Neuronal stem cell (in vitro differentiated cells): ENCODE measurements around the gene FAM83F.
"Not testable (repeated sequence)": the region's sequence is repeated elsewhere in the genome, so short reads cannot be mapped to it uniquely, and the experiment has no call there.

Experiments
- DNase-seq: peaks from one replicate; pipeline ENCODE4 v3.0.0-alpha.2; 2013; ENCODE audit warnings: low spot score
- H2AFZ ChIP-seq: one replicate; pipeline ENCODE4 v1.6.1; 2013; ENCODE audit warnings: mild to moderate bottlenecking, low read length, inconsistent platforms
- H2AK5ac ChIP-seq: 2 replicates; pipeline ENCODE4 v1.6.1; 2013; ENCODE audit warnings: low read depth, mild to moderate bottlenecking, inconsistent platforms, low read length, moderate library complexity, mixed read lengths
- H2BK120ac ChIP-seq: 2 replicates; pipeline ENCODE4 v1.6.1; 2013; ENCODE audit warnings: low read depth, mild to moderate bottlenecking, inconsistent platforms, low read length, moderate library complexity, mixed read lengths
- H2BK12ac ChIP-seq: one replicate; pipeline ENCODE4 v1.6.1; 2013; ENCODE audit warnings: low read length, inconsistent platforms
- H2BK15ac ChIP-seq: 2 replicates; pipeline ENCODE4 v1.6.1; 2013; ENCODE audit warnings: mild to moderate bottlenecking, low read length, inconsistent platforms, mixed read lengths
- H2BK5ac ChIP-seq: one replicate; pipeline ENCODE4 v1.6.1; 2013; ENCODE audit warnings: inconsistent platforms, mild to moderate bottlenecking, low read length, moderate library complexity
- H3K14ac ChIP-seq: one replicate; pipeline ENCODE4 v1.6.1; 2013; ENCODE audit warnings: low read length, inconsistent platforms
- H3K18ac ChIP-seq: 2 replicates; pipeline ENCODE4 v1.6.1; 2013; ENCODE audit warnings: low read length, inconsistent platforms
- H3K23ac ChIP-seq: 2 replicates; pipeline ENCODE4 v1.6.1; 2013; ENCODE audit warnings: low read depth, mild to moderate bottlenecking, mixed read lengths, low read length, inconsistent platforms; ENCODE audit not compliant: poor library complexity
- H3K27ac ChIP-seq: replicated peaks from 3 replicates; pipeline ENCODE4 v1.5.1; 2013; ENCODE audit warnings: low read length, inconsistent platforms
- H3K27me3 ChIP-seq, 3 experiments: 2 replicates each; pipeline ENCODE4 v1.6.1; 2013; ENCODE audit warnings: low read length in 3 of 3, mild to moderate bottlenecking in 2 of 3, inconsistent platforms in 1 of 3, low read depth in 1 of 3, mixed read lengths in 1 of 3, moderate library complexity in 1 of 3; ENCODE audit not compliant: control insufficient read depth in 3 of 3, insufficient read depth in 3 of 3
- H3K36me3 ChIP-seq, 2 donors: replicated peaks in 1 of 2; 2 replicates each; pipeline ENCODE4 v1.6.1; 2013; ENCODE audit warnings: low read length in 2 of 2; ENCODE audit not compliant: control insufficient read depth in 2 of 2, insufficient read depth in 2 of 2
- H3K4ac ChIP-seq: 2 replicates; pipeline ENCODE4 v1.6.1; 2013; ENCODE audit warnings: inconsistent platforms, mild to moderate bottlenecking, low read length, moderate library complexity
- H3K4me1 ChIP-seq, 2 donors: 1 replicate in 1 of 2; 2 replicates in 1 of 2; pipeline ENCODE4 v1.6.1; 2013; ENCODE audit warnings: low read length in 2 of 2, low read depth in 1 of 2; ENCODE audit not compliant: control insufficient read depth in 2 of 2, insufficient read depth in 1 of 2
- H3K4me2 ChIP-seq: one replicate; pipeline ENCODE4 v1.6.1; 2013; ENCODE audit warnings: mild to moderate bottlenecking, low read length, inconsistent platforms; ENCODE audit not compliant: insufficient read depth, poor library complexity, severe bottlenecking
- H3K4me3 ChIP-seq, 2 donors: 2 replicates each; pipeline ENCODE4 v1.5.1; 2013; ENCODE audit warnings: low read length in 2 of 2, mild to moderate bottlenecking in 2 of 2, inconsistent platforms in 1 of 2, moderate library complexity in 1 of 2
- H3K79me1 ChIP-seq: one replicate; pipeline ENCODE4 v1.6.1; 2013; ENCODE audit warnings: low read depth, mild to moderate bottlenecking, inconsistent platforms, low read length, moderate library complexity
- H3K9ac ChIP-seq: one replicate; pipeline ENCODE4 v1.6.1; 2013; ENCODE audit warnings: mild to moderate bottlenecking, low read depth, low read length, inconsistent platforms; ENCODE audit not compliant: poor library complexity
- H3K9me3 ChIP-seq, 2 donors: replicated peaks in 1 of 2; 2 replicates each; pipeline versions ENCODE3 to v1.6.1; 2013; ENCODE audit warnings: low read length in 2 of 2, mild to moderate bottlenecking in 2 of 2, inconsistent platforms in 1 of 2, low read depth in 1 of 2, mixed read lengths in 1 of 2, moderate library complexity in 1 of 2; ENCODE audit not compliant: control insufficient read depth in 2 of 2, insufficient read depth in 1 of 2
- H4K8ac ChIP-seq: one replicate; pipeline ENCODE4 v1.6.1; 2013; ENCODE audit warnings: low read depth, mild to moderate bottlenecking, inconsistent platforms, low read length, moderate library complexity
- H4K91ac ChIP-seq: one replicate; pipeline ENCODE4 v1.6.1; 2013; ENCODE audit warnings: low read length, low read depth, mild to moderate bottlenecking, inconsistent platforms; ENCODE audit not compliant: poor library complexity
- WGBS, 2 donors: extraction: QIAGEN DNeasy Blood & Tissue Kit; methylation state at CpG; one replicate each; pipeline ENCODE4 v1.1.7; 2013; ENCODE audit warnings: missing lambda C conversion rate in 2 of 2, mixed read lengths in 1 of 2; ENCODE audit not compliant: insufficient read length in 2 of 2, insufficient replicate concordance in 1 of 2; ENCODE audit errors: extremely low coverage in 2 of 2; 5-methylcytosine and 5-hydroxymethylcytosine counted together

FAM83F gene

GRCh38 chr22:39990686-39991085 is 4.1 kb upstream of the FAM83F start:
- no peak for DNase-seq
- Histone ChIP-seq H2AK5ac (no peak overlapping the region), H3K18ac (no peak overlapping the region), H3K4ac (no peak overlapping the region), H3K14ac (no peak overlapping the region), H3K4me3 (no peak overlapping the region), H2BK12ac (no peak overlapping the region), H3K4me1 (peaks cover 0 to 2% of the 10 kb centered on the region in 2 donors), H3K27me3 (peaks cover 8 to 69% (median 32%) of the 10 kb centered on the region in 3 experiments), H2AFZ (no peak overlapping the region), H4K91ac (no peak overlapping the region), H2BK5ac (no peak overlapping the region), H3K4me2 (no peak overlapping the region), H3K79me1 (no peaks in the 10 kb centered on the region), H2BK15ac (no peak overlapping the region), H3K27ac (no peak overlapping the region), H4K8ac (no peak overlapping the region), H2BK120ac (no peak overlapping the region), H3K9ac (no peak overlapping the region), H3K23ac (no peak overlapping the region), H3K36me3 (no peaks in the 10 kb centered on the region), H3K9me3 (peaks cover 0 to 2% of the 10 kb centered on the region in 2 donors)
- no CpG with 5 or more reads among the region's 3 CpGs for WGBS, 2 donors

DNA sequence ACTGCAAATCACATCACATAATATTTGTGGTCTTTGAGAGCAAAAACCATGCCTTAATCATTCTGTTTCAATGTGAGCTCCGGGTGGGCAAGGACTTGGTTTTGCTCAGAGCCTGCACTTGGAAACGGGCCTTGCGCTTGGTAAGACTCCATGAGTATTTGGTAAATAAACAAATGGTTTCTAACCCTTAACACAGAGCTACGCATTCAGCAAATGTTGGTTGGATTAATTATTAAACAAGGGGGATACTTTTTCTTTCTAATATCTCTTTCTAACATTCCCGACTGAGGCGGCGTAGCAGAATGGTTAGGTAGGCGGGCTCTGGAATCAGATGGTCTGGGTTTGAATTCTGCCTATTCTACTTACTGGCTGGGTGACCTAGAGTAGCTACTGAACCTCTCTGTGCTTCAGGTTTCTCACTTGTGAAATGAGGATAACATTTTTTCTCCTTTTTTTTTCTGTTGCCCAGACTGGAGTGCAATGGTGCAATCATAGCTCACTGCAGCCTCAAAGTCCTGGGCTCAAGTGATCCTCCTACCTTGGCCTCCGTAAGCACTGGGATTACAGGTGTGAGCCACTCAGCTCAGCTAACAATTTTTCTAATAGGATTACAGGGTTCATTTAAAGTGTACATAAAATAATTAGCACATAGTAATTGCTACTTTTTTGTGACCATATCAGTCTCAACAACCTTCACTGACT is 3.4 kb upstream of the FAM83F start:
- H3K18ac ChIP-seq, result no peak overlapping the region
- no peak overlapping the region for H4K8ac ChIP-seq
- no peak for DNase-seq
- peaks cover 10 to 71% (median 36%) of the 10 kb centered on the region in 3 experiments for H3K27me3 ChIP-seq
- H2BK120ac ChIP-seq, result no peak overlapping the region
- no peak overlapping the region for H2AFZ ChIP-seq
- no peaks in the 10 kb centered on the region for H3K79me1 ChIP-seq
- H3K4me1 ChIP-seq, result peaks cover 0 to 2% of the 10 kb centered on the region in 2 donors
- H4K91ac ChIP-seq, result no peak overlapping the region
- H3K27ac ChIP-seq, result no peak overlapping the region
- no CpG with 5 or more reads among the region's 9 CpGs for WGBS, 2 donors
- no peak overlapping the region for H3K4ac ChIP-seq
- H3K36me3 ChIP-seq, result no peaks in the 10 kb centered on the region
- no peak overlapping the region for H2BK12ac ChIP-seq
- H2BK5ac ChIP-seq, result no peak overlapping the region
- H3K4me3 ChIP-seq, result no peak overlapping the region
- no peak overlapping the region for H3K4me2 ChIP-seq
- H2BK15ac ChIP-seq, result no peak overlapping the region
- H2AK5ac ChIP-seq, result no peak overlapping the region
- H3K9me3 ChIP-seq, result peaks cover 0 to 2% of the 10 kb centered on the region in 2 donors
- H3K14ac ChIP-seq, result no peak overlapping the region
- H3K9ac ChIP-seq, result no peak overlapping the region
- no peak overlapping the region for H3K23ac ChIP-seq

- Histone ChIP-seq H2BK5ac (no peak overlapping the region), H3K27me3 (peaks cover 10 to 74% (median 36%) of the 10 kb centered on the region in 3 experiments)
- no peak for DNase-seq
These were observed 2.5 kb upstream of the FAM83F start for GRCh38 chr22:39992088-39992826.

GRCh38 chr22:39992894-39993293 is 1.9 kb upstream of the FAM83F start:
- not testable (repeated sequence) for H3K4me3 ChIP-seq, H2BK15ac ChIP-seq, DNase-seq, H3K79me1 ChIP-seq, H3K4ac ChIP-seq, H2BK5ac ChIP-seq, H3K27ac ChIP-seq, H2BK12ac ChIP-seq, H3K23ac ChIP-seq, H3K9me3 ChIP-seq, H3K9ac ChIP-seq, H3K4me2 ChIP-seq, H4K8ac ChIP-seq, H2AK5ac ChIP-seq, H3K18ac ChIP-seq, H2BK120ac ChIP-seq, H2AFZ ChIP-seq, H3K14ac ChIP-seq, H4K91ac ChIP-seq, H3K36me3 ChIP-seq
- no CpG with 5 or more reads among the region's 7 CpGs for WGBS, 2 donors
- peaks cover 8 to 14% of the 10 kb centered on the region in 2 donors for H3K4me1 ChIP-seq
- H3K27me3 ChIP-seq, result peaks cover 10 to 80% (median 36%) of the 10 kb centered on the region in 3 experiments

More at GRCh38 chr22:39992088-39992826, 2.5 kb upstream of the FAM83F start:
- H4K91ac ChIP-seq, result no peak overlapping the region
- H3K14ac ChIP-seq, result no peak overlapping the region
- H2BK120ac ChIP-seq, result no peak overlapping the region
- no peak overlapping the region for H4K8ac ChIP-seq
- no peak overlapping the region for H2BK12ac ChIP-seq
- H3K79me1 ChIP-seq, result no peaks in the 10 kb centered on the region
- no peak overlapping the region for H3K23ac ChIP-seq
- no peak overlapping the region for H3K18ac ChIP-seq
- peaks cover 0 to 2% of the 10 kb centered on the region in 2 donors for H3K9me3 ChIP-seq
- H2BK15ac ChIP-seq, result no peak overlapping the region
- H3K9ac ChIP-seq, result no peak overlapping the region
- H3K4me1 ChIP-seq, result peaks cover 5 to 8% of the 10 kb centered on the region in 2 donors
- H3K36me3 ChIP-seq, result no peaks in the 10 kb centered on the region
- no peak overlapping the region for H3K27ac ChIP-seq
- H2AFZ ChIP-seq, result no peak overlapping the region
- WGBS, 2 donors, result no CpG with 5 or more reads among the region's 5 CpGs
- no peak overlapping the region for H2AK5ac ChIP-seq
- no peak overlapping the region for H3K4ac ChIP-seq
- H3K4me2 ChIP-seq, result no peak overlapping the region
- H3K4me3 ChIP-seq, result no peak overlapping the region
